Measurements from ENCODE around the gene CX3CR1.

The CX3CR1 gene

DNA sequence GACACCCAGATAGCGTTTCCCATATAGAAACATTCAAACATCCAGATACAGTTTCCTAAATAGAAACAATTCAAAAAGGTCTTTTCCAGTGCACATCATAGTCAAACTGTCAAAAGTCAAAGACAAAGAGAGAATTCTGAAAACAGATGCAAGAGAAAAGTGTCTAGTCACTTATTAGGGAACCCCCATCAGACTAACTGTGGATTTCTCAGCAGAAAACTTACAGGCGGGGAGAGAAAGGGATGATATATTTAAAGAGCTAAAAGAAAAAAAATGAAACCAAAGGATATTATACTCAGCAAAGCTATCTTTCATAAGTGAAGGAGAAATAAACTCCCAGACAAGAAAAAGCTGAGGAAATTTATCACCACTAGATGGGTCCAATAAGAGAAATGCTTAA, 22.3 kb upstream of the CX3CR1 start:
- Histone ChIP-seq H3K9ac (ENCODE audit: low read length) (no peak overlapping the region), H3K27me3 (ENCODE audit: insufficient read depth, low read length) (no peaks in the 10 kb centered on the region), H3K36me3 (ENCODE audit: insufficient read depth, low read length) (no peaks in the 10 kb centered on the region), H3K4me1 (ENCODE audit: insufficient read depth, low read length, severe bottlenecking) (no peaks in the 10 kb centered on the region), H3K9me2 (ENCODE audit: low read depth, low read length) (no peaks in the 10 kb centered on the region), H4K20me1 (ENCODE audit: insufficient read depth, low read length) (no peaks in the 10 kb centered on the region), H3K4me2 (ENCODE audit: low read length) (no peak overlapping the region), H3K27ac (ENCODE audit: low read depth, low read length, poor library complexity, severe bottlenecking) (no peak overlapping the region), H3K9me3 (ENCODE audit: low read length) (peaks cover 10% of the 10 kb centered on the region; the same call in 1 of the 2 replicates), H3F3A (ENCODE audit: insufficient read depth, low read length) (no peaks in the 10 kb centered on the region; the same call in 1 of the 2 replicates), H3K79me2 (ENCODE audit: insufficient read depth, low read length) (no peaks in the 10 kb centered on the region), H2AFZ (ENCODE audit: low read length) (no peak overlapping the region), H3K4me3 (ENCODE audit: low read depth, low read length, poor library complexity, severe bottlenecking) (no peak overlapping the region)
- TF ChIP-seq CTCF (IDR thresholded peaks at IDR 0.05; ENCODE audit: low read length) (no peak), EZH2 (IDR thresholded peaks at IDR 0.05; ENCODE audit: borderline replicate concordance, low read length) (no peak)

- H3K9me2 ChIP-seq (ENCODE audit: low read depth, low read length), result no peaks in the 10 kb centered on the region
- TF ChIP-seq CTCF (IDR thresholded peaks at IDR 0.05; ENCODE audit: low read length), result no peak
- no peak for TF ChIP-seq EZH2 (IDR thresholded peaks at IDR 0.05; ENCODE audit: borderline replicate concordance, low read length)
- H2AFZ ChIP-seq (ENCODE audit: low read length), result no peak overlapping the region
- peaks cover 10% of the 10 kb centered on the region; the same call in 1 of the 2 replicates for H3K9me3 ChIP-seq (ENCODE audit: low read length)
- no peaks in the 10 kb centered on the region for H3K27me3 ChIP-seq (ENCODE audit: insufficient read depth, low read length)
- no peaks in the 10 kb centered on the region; the same call in 1 of the 2 replicates for H3F3A ChIP-seq (ENCODE audit: insufficient read depth, low read length)
- no peaks in the 10 kb centered on the region for H3K4me1 ChIP-seq (ENCODE audit: insufficient read depth, low read length, severe bottlenecking)
- H3K9ac ChIP-seq (ENCODE audit: low read length), result no peak overlapping the region
- no peaks in the 10 kb centered on the region for H3K36me3 ChIP-seq (ENCODE audit: insufficient read depth, low read length)
- H3K4me3 ChIP-seq (ENCODE audit: low read depth, low read length, poor library complexity, severe bottlenecking), result no peak overlapping the region
- H3K4me2 ChIP-seq (ENCODE audit: low read length), result no peak overlapping the region
- H4K20me1 ChIP-seq (ENCODE audit: insufficient read depth, low read length), result no peaks in the 10 kb centered on the region
- H3K27ac ChIP-seq (ENCODE audit: low read depth, low read length, poor library complexity, severe bottlenecking), result no peak overlapping the region
- H3K79me2 ChIP-seq (ENCODE audit: insufficient read depth, low read length), result no peaks in the 10 kb centered on the region
These were observed 19.4 kb upstream of the CX3CR1 start for GRCh38 chr3:39299279-39299678.

DNA sequence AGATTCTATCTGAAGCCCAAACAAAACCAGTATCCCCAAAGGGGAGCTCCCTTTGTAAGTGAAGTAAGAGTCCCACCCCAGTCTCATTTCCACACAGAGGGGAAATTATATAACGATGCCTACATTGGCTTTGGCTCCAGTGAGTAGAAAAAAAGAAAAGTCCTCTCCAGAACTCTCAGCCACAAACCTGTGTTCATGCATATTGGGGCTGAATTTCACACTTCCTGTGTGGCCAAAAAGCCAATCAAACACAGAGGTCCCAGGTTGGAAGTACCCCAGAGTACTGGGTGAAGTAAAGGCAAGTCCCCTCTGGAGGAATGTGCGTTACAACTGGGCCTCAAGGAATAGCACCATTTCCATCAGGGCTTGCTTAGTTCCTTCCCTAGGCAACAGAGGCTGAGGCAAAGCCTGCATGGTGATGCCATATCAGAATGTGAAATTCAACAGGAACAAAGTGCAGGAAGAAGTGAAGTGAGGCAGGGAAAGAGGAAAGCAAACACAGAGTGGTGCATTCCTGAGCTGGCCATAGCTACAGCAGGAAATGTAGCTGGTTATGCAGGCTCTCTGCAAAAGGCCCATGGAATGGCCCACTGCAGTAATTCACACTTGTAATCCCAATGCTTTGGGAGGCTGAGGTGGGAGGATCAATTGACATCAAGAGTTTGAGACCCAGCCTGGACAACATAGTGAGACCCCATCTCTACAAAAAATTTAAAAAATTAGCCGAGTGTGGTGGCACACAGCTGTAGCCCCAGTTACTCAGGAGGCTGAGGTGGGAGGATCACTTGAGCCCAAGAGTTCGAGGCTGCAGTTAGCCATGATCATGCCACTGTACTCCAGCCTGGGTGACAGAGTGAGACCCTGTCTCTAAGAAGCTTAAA, 16.6 kb upstream of the CX3CR1 start:
- TF ChIP-seq EZH2 (IDR thresholded peaks at IDR 0.05; ENCODE audit: borderline replicate concordance, low read length) (no peak), CTCF (IDR thresholded peaks at IDR 0.05; ENCODE audit: low read length) (no peak)
- no peaks in the 10 kb centered on the region for H3K9me2 ChIP-seq (ENCODE audit: low read depth, low read length)
- H2AFZ ChIP-seq (ENCODE audit: low read length), result no peak overlapping the region
- H3K27me3 ChIP-seq (ENCODE audit: insufficient read depth, low read length), result no peaks in the 10 kb centered on the region
- no peaks in the 10 kb centered on the region for H4K20me1 ChIP-seq (ENCODE audit: insufficient read depth, low read length)
- no peaks in the 10 kb centered on the region for H3K4me1 ChIP-seq (ENCODE audit: insufficient read depth, low read length, severe bottlenecking)
- H3K4me2 ChIP-seq (ENCODE audit: low read length), result no peak overlapping the region
- H3F3A ChIP-seq (ENCODE audit: insufficient read depth, low read length), result no peaks in the 10 kb centered on the region; the same call in 1 of the 2 replicates
- H3K4me3 ChIP-seq (ENCODE audit: low read depth, low read length, poor library complexity, severe bottlenecking), result no peak overlapping the region
- H3K79me2 ChIP-seq (ENCODE audit: insufficient read depth, low read length), result no peaks in the 10 kb centered on the region
- H3K27ac ChIP-seq (ENCODE audit: low read depth, low read length, poor library complexity, severe bottlenecking), result no peak overlapping the region
- H3K9ac ChIP-seq (ENCODE audit: low read length), result no peak overlapping the region
- peaks cover 10% of the 10 kb centered on the region; the same call in 1 of the 2 replicates for H3K9me3 ChIP-seq (ENCODE audit: low read length)
- no peaks in the 10 kb centered on the region for H3K36me3 ChIP-seq (ENCODE audit: insufficient read depth, low read length)
